GM21737 (cell line): Measurements from ENCODE around the gene MDN1.
"Not testable (repeated sequence)": the region's sequence is repeated elsewhere in the genome, so short reads cannot be mapped to it uniquely, and the experiment has no call there.

Source experiments
- ATAC-seq: cut with Tn5 transposase; IDR thresholded peaks from one replicate; pipeline ENCODE4 v1.9.1; 2021; ENCODE audit warnings: mild to moderate bottlenecking, moderate library complexity; ENCODE audit not compliant: unreplicated experiment

The MDN1 gene

DNA sequence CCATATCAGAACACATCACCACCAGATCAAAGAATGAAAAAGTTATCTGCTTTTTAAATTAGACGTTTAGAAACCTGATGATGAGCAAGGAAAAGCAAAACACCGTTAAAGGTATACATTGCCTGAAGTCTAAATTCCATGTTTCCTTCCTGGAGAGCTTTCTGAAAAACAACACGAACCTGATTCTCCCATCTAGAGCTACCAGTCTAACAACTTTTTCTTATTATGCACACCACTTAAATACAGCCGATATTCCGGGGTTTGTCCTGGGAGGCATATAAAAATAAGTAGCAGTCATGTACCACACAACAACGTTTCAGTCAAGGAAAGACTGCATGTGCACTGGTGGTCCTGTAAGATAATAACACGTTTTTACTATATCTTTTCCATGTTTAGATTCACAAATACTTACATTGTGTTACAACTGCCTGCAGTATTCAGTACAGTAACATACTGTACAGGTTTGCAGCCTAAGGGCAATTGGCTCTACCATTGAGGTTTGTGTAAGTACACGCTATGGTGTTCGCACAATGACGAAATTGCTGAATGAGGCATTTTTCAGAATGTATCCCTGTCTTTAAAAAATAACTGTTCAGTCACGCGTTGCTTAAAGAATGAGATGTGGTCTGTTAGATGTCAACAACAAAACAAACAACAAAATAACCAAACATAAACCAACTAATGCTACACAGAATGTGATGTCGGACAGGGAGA, 162.0 kb downstream of the MDN1 start:
- no peak for ATAC-seq

DNA sequence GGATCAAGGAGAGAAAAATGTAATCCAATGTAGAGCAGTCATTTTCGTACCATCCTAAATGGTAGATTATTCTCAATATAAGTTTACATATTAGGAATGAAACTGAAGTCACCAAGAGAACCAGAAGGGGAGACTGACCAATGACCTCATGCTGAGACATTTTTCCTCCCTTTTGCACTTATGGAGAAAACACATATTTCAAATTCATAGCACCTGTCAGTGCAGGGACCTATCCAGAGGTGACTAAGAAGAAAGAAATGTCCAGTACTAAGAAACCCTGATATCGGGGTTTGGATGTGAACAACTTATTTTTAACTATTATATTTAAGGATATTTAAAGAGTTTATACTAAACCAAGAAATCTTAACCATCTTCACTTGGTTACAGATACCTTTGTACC, 164.5 kb downstream of the MDN1 start:
- ATAC-seq = no peak

DNA sequence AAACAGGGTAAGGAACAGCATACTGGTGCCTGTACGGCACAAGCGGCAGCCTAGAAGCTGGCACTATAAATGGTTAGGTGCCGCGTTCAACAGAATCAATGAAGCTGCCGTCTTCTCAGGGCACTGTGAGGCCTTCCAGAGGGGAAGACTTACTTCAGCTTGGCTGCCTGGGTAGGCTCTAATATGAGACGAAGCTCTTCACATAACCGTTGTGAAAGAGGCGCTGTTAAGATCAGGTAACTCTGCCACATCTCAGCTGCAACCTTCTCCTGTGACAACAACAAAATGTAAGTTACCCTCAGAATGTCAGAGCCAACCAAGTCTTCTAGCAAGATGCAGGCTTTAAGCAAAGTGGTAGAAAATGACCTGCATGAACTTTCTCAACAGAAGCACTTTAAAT, 169.0 kb downstream of the MDN1 start:
- no peak for ATAC-seq

DNA sequence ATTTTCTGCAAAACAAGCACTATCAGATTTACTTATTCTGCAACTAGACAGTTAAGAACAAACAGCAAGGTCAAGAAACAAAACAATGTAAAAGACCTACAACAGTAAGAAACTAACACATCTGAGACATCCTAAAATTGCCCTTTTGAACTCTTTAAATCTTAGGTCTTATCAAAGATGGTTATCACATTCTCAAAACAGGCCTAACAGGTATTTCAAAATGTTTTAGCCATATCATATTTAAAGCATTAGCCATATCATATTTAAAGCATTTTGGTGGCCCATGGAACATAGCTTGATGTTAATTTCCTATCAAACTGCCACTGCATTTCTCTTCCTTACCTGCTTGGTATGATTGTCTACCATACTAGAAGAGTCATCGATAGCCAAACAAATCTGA, 169.9 kb downstream of the MDN1 start:
- no peak for ATAC-seq

DNA sequence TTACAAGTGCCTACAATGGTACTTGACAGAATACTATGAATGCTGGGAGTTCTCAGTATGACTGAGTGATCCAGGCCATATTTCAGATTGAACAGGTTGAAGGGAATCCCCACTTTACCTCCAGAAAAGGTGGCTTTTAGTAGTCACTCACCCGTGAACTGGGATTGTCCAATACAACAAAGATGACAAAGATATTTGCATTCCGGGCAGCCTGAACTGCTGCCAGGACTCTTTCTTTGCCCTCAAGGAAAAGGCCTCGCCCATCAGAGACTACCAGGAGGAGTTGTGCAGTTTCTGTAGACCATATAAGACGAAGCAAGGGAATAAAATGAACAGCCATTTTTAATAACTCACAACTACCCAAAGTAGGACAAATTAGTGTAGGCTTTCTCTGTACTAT, 174.7 kb downstream of the MDN1 start:
- ATAC-seq = no peak

- no peak for ATAC-seq
Observed at GRCh38 chr6:89643406-89643805, 176.2 kb downstream of the MDN1 start.

DNA sequence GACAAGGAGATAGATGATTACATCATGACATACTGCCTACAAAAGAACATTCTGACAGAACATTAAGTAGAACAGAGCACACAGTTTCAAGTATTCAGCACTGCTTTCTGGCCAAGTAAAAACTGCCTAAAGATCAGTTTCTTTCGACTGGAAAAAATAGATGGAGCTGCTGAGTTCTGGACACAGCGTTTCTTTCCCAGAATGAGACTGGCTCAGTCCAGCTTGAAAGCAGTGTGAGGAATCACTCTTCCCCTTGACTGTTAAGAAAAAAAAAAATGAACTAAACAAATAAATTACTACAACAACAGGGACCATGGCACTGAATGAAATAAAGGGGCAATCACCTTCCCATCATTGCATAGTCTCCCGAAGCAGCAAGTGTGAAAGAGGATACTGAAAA, 176.6 kb downstream of the MDN1 start:
- ATAC-seq = no peak

DNA sequence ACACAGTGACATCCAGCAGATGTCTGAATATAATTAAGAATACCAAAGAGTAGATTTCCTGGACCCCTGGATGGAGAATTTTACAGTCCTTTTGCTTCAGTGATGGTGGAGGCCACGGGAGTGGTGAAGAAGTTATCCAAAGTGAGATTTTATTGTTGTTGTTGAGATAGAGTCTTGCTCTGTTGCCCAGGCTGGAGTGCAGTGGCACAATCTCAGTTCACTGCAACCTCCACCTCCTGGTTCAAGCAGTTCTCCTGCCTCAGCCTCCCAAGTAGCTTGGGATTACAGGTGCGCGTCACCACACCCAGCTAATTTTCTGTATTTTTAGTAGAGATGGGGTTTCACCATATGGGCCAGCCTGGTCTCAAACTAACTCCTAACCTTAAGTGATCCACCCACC, 178.0 kb downstream of the MDN1 start:
- ATAC-seq = not testable (repeated sequence)

- no peak for ATAC-seq
Observed at GRCh38 chr6:89640804-89641203, 178.8 kb downstream of the MDN1 start.

DNA sequence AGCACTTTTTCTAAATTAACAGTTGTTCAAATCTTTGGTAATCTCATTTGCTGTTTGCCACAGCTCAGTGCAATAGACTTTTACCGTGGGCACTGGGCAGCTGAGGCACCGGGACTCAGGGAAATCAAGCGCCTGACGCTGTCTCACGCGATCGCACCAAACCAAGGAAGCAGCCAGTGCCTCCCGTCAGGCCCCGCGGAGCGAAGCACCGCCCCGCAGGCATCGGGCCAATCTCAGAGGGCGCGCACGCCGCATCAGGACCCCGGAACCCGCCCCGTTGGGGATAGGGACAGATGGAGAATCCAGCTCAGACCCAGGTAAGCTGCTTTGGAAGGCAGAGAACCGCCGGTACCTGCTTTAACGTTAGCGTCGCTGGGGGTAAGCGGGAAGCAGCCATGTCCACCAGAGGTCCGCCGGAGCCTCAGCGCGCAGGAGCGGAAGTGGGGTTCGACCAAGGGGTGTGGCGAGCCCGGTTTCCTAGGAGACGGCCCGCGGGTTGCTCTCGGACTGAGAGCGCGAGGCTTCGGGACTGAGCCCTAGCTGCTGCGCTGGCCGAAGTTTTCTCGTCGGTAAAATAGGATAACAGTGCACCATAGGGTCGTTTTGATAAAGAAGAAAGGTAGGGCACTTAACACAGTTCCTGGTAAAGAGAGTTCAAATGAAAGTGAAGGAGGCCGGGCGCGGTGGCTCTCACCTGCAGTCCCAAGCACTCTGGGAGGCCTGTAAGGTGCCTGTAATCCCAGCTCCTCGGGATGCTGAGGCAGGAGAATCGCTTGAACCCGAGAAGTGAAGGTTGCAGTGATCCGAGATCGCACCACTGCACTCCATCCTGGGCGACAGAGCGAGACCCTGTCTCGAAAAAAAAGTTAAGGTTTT, 181.0 kb downstream of the MDN1 start, which contains the start of gene LYRM2:
LYRM2 (minus strand) TSS at position 428 of the 876 bp plus-strand sequence; CDS start at position 397, 31 bp downstream.
- ATAC-seq = peak; percentile 99

DNA sequence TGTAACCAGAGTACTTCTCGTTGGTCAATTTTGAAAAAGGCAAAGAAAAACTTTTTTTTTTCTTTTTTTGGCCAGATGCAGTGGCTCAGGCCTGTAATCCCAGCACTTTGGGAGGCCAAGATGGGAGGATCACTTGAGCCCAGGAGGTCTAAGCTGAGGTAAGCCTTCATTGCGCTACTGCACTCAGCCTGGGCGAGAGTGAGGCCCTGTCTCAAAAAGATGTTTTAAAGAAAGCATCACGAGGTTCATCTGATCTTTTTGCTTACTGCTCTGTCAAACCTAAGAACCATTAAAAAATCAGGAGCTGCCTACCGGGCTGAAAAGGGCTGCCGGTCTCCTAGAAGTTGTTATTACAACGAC, 181.7 kb downstream of the MDN1 start:
- ATAC-seq = no peak

- not testable (repeated sequence) for ATAC-seq
Observed at GRCh38 chr6:89636412-89636811, 183.2 kb downstream of the MDN1 start.

- no peak for ATAC-seq
Observed at GRCh38 chr6:89630488-89630887, 189.1 kb downstream of the MDN1 start.

GRCh38 chr6:89623749-89624148, 195.8 kb downstream of the MDN1 start:
- no peak for ATAC-seq

DNA sequence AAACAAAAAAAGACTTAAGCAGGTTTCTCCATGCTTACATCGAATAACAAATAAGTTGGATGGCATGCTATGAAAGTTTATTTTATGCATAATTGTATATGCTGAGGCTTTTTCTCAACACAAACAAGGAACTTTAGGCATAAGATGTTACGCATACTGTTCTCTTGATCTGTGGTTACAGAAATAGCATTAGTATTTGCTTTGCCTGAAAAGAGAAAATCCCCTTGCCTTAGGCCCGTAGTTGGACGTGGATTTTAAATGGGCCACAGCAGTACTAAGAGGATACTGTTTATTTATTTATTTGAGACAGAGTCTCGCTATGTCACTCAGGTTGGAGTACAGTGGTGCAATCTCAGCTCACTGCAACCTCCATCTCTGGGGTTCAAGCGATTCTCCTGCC, 200.0 kb downstream of the MDN1 start:
- ATAC-seq = no peak

GRCh38 chr6:89618026-89618425, 201.6 kb downstream of the MDN1 start:
- ATAC-seq = no peak

GRCh38 chr6:89616531-89616930, 203.1 kb downstream of the MDN1 start:
- no peak for ATAC-seq

GRCh38 chr6:89615882-89616281, 203.7 kb downstream of the MDN1 start:
- ATAC-seq = no peak

GRCh38 chr6:89613790-89614189, 205.8 kb downstream of the MDN1 start:
- ATAC-seq = no peak

- ATAC-seq = no peak
Observed at GRCh38 chr6:89612121-89612520, 207.5 kb downstream of the MDN1 start.

- no peak for ATAC-seq
Observed at GRCh38 chr6:89611666-89612065, 207.9 kb downstream of the MDN1 start.

- ATAC-seq = no peak
Observed at GRCh38 chr6:89610149-89610642, 209.4 kb downstream of the MDN1 start.
